BJ (cell line): ENCODE results near the gene HIPK2. TPM values are rescaled to one million over a fixed set of nuclear protein-coding genes. Genes with fewer than 3 reads are reported as not detected.

ENCODE experiments used
- CTCF ChIA-PET: fragments of 350-600 bp; formaldehyde crosslinking; extraction: SDS; loops from one replicate; lab custom pipeline; 2021; ENCODE audit warnings: antibody characterized with exemption, inconsistent platforms; lab: Yijun Ruan, JAX
- POLR2A ChIA-PET: fragments of 300-600 bp; sonication (Branson Sonifier 250); formaldehyde crosslinking; extraction: SDS; loops from one replicate; lab custom pipeline; 2021; ENCODE audit warnings: antibody characterized with exemption; lab: Charles Lee
- DNase-seq: peaks from one replicate; pipeline ENCODE4 v3.0.0-alpha.2; 2011; ENCODE audit warnings: low read depth
- H3K27me3 ChIP-seq: 2 replicates; pipeline ENCODE4 v1.6.0; 2011; ENCODE audit warnings: low read length; ENCODE audit not compliant: control insufficient read depth, insufficient read depth
- H3K36me3 ChIP-seq: 2 replicates; pipeline ENCODE4 v1.5.1; 2011; ENCODE audit warnings: low read length; ENCODE audit not compliant: control insufficient read depth, insufficient read depth
- H3K4me3 ChIP-seq: 2 replicates; pipeline ENCODE4 v1.5.1; 2011; ENCODE audit warnings: low read depth, mild to moderate bottlenecking, control low read depth, low read length
- CTCF ChIP-seq: IDR thresholded peaks from 2 replicates; pipeline ENCODE4 v1.5.1; 2011; ENCODE audit warnings: low read depth, mild to moderate bottlenecking, control low read depth, inconsistent platforms, low read length, moderate library complexity; ENCODE audit not compliant: insufficient read depth
- polyA plus RNA-seq: library from polyadenylated mRNA; depleted of rRNA; stranded (reverse); fragments of >200 nt; gene quantifications from 2 replicates; pipeline ENCODE4 v1.2.3, GENCODE V29; 2011

HIPK2 gene
- polyA plus RNA-seq, 1 experiment: 3.6 TPM

GRCh38 chr7:139523968-139524815 is 253.6 kb downstream of the HIPK2 start:
- ChIA-PET POLR2A (no interaction called here), CTCF (no interaction called here)
- Histone ChIP-seq H3K4me3 (no peak overlapping the region), H3K36me3 (no peaks in the 10 kb centered on the region), H3K27me3 (peaks cover 31% of the 10 kb centered on the region)
- no peak for DNase-seq
- no peak for TF ChIP-seq CTCF

- peaks cover 31% of the 10 kb centered on the region for H3K27me3 ChIP-seq
- no peak for TF ChIP-seq CTCF
- CTCF ChIA-PET: no interaction called here
- no peak for DNase-seq
- H3K36me3 ChIP-seq: no peaks in the 10 kb centered on the region
- H3K4me3 ChIP-seq: no peak within 1 kb of the TSS
- POLR2A ChIA-PET: no interaction called here
Measured at GRCh38 chr7:139523199-139523941, 254.4 kb downstream of the HIPK2 start, which contains the start of gene CLEC2L. Gene CLEC2L, plus strand, starts transcription at chr7:139523685. Its CDS starts 243 bp downstream, at chr7:139523928.

- Histone ChIP-seq H3K36me3 (no peaks in the 10 kb centered on the region), H3K27me3 (peaks cover 31% of the 10 kb centered on the region), H3K4me3 (no peak overlapping the region)
- CTCF ChIA-PET: no interaction called here
- POLR2A ChIA-PET: no interaction called here
- no peak for TF ChIP-seq CTCF
- no peak for DNase-seq
Measured at GRCh38 chr7:139522830-139523198, 255.0 kb downstream of the HIPK2 start.

GRCh38 chr7:139521439-139521838 is 256.4 kb downstream of the HIPK2 start:
- ChIA-PET CTCF (no interaction called here), POLR2A (no interaction called here)
- Histone ChIP-seq H3K36me3 (no peaks in the 10 kb centered on the region), H3K27me3 (peaks cover 29% of the 10 kb centered on the region), H3K4me3 (no peak overlapping the region)
- no peak for DNase-seq
- no peak for TF ChIP-seq CTCF

GRCh38 chr7:139515266-139515665 is 262.5 kb downstream of the HIPK2 start:
- ChIA-PET CTCF (interaction anchor here (0.6 to 0.7 kb wide), 2 partner anchors 15 to 782 kb away, joined by 3 read pairs; no protein-coding TSS in a partner anchor), POLR2A (no interaction called here)
- TF ChIP-seq CTCF: no peak
- DNase-seq: no peak
- H3K36me3 ChIP-seq: no peaks in the 10 kb centered on the region
- H3K4me3 ChIP-seq: no peak overlapping the region
- peaks cover 2% of the 10 kb centered on the region for H3K27me3 ChIP-seq
